HG02885 (cell line): Measurements from ENCODE around the gene CNTNAP4.

ENCODE experiments used
- ATAC-seq: cut with Tn5 transposase; IDR thresholded peaks from one replicate; pipeline ENCODE4 v1.9.1; 2021; ENCODE audit warnings: mild to moderate bottlenecking; ENCODE audit not compliant: unreplicated experiment, poor library complexity

Gene CNTNAP4

GRCh38 chr16:76387994-76388393, 110.8 kb downstream of the CNTNAP4 start:
- no peak for ATAC-seq

- no peak for ATAC-seq
Observed at GRCh38 chr16:76389126-76389525, 111.9 kb downstream of the CNTNAP4 start.

GRCh38 chr16:76390476-76390875, 113.3 kb downstream of the CNTNAP4 start:
- no peak for ATAC-seq

- ATAC-seq, result no peak
Observed at GRCh38 chr16:76396977-76397376, 119.8 kb downstream of the CNTNAP4 start.

GRCh38 chr16:76409706-76410105, 132.5 kb downstream of the CNTNAP4 start:
- no peak for ATAC-seq

GRCh38 chr16:76421571-76421970, 144.4 kb downstream of the CNTNAP4 start:
- no peak for ATAC-seq

GRCh38 chr16:76428858-76429257, 151.7 kb downstream of the CNTNAP4 start:
- ATAC-seq, result no peak

GRCh38 chr16:76441391-76441790, 164.2 kb downstream of the CNTNAP4 start:
- ATAC-seq, result no peak

GRCh38 chr16:76441876-76442275, 164.7 kb downstream of the CNTNAP4 start:
- no peak for ATAC-seq

- ATAC-seq, result no peak
Observed at GRCh38 chr16:76443973-76444372, 166.8 kb downstream of the CNTNAP4 start.

GRCh38 chr16:76444832-76445231, 167.6 kb downstream of the CNTNAP4 start:
- no peak for ATAC-seq

- ATAC-seq, result no peak
Observed at GRCh38 chr16:76445815-76446214, 168.6 kb downstream of the CNTNAP4 start.

GRCh38 chr16:76446251-76446650, 169.1 kb downstream of the CNTNAP4 start:
- no peak for ATAC-seq

GRCh38 chr16:76450890-76451289, 173.7 kb downstream of the CNTNAP4 start:
- ATAC-seq, result no peak

- ATAC-seq, result no peak
Observed at GRCh38 chr16:76455257-76455656, 178.1 kb downstream of the CNTNAP4 start.

GRCh38 chr16:76456016-76456415, 178.8 kb downstream of the CNTNAP4 start:
- no peak for ATAC-seq

- ATAC-seq, result no peak
Observed at GRCh38 chr16:76459111-76459510, 181.9 kb downstream of the CNTNAP4 start.

- ATAC-seq, result no peak
Observed at GRCh38 chr16:76461836-76462235, 184.6 kb downstream of the CNTNAP4 start.

GRCh38 chr16:76464955-76465620, 187.9 kb downstream of the CNTNAP4 start:
- ATAC-seq, result no peak

- ATAC-seq, result no peak
Observed at GRCh38 chr16:76466871-76467270, 189.7 kb downstream of the CNTNAP4 start.

GRCh38 chr16:76474048-76474447, 196.8 kb downstream of the CNTNAP4 start:
- ATAC-seq, result no peak

GRCh38 chr16:76478105-76478504, 200.9 kb downstream of the CNTNAP4 start:
- no peak for ATAC-seq
